Ovary (tissue), 3 donors: Measurements from ENCODE around the gene CCT6A.

Experiments used
- CTCF ChIP-seq, 3 donors: fragments of 450-650 bp in 2 of 3; fragments of 200-600 bp in 1 of 3; IDR thresholded peaks; one replicate each; pipeline versions ENCODE4 v1.5.1 to v1.8.0; 2016 to 2022; ENCODE audit warnings: antibody characterized with exemption in 3 of 3, mild to moderate bottlenecking in 1 of 3
- EP300 ChIP-seq: sonication (generic); formaldehyde crosslinking; IDR thresholded peaks from one replicate; pipeline ENCODE4 v1.6.1; 2017; ENCODE audit warnings: antibody characterized with exemption
- donor health status: DM: no; HTN: no; CAD: no.

GRCh38 chr7:56003749-56004148 lies 47.8 kb upstream of the CCT6A start:
- TF ChIP-seq CTCF (IDR thresholded peaks at IDR 0.05): no peak
- no peak for TF ChIP-seq EP300
